A673 (cell line): Measurements from ENCODE around the gene AMY2A. TPM values are rescaled to one million over a fixed set of nuclear protein-coding genes. Genes with fewer than 3 reads are reported as not detected.
"Not testable (repeated sequence)": the region's sequence is repeated elsewhere in the genome, so short reads cannot be mapped to it uniquely, and the experiment has no call there.

Experiments used
- BruUV-seq: library from RNA; stranded (reverse); fragments of 400-500 nt; replicated peaks from 2 replicates; lab custom pipeline; 2021; lab: Mats Ljungman, UMichigan
- CTCF ChIA-PET: fragments of 300-600 bp; sonication (Branson Sonifier 250); formaldehyde crosslinking; loops from one replicate; lab custom pipeline; 2022; ENCODE audit warnings: antibody characterized with exemption; lab: Charles Lee
- POLR2A ChIA-PET: fragments of 300-600 bp; sonication (Branson Sonifier 250); formaldehyde crosslinking; loops from one replicate; lab custom pipeline; 2022; ENCODE audit warnings: antibody characterized with exemption; ENCODE audit not compliant: low non-redundant PET; lab: Charles Lee
- DNase-seq: peaks from one replicate; pipeline ENCODE4 v3.0.0-alpha.2; 2015; ENCODE audit warnings: low spot score
- H3K27ac ChIP-seq: fragments of 200-600 bp; sonication (generic); 2 replicates; pipeline ENCODE4 v1.5.1; 2016; ENCODE audit warnings: mixed run types, low read depth, mild to moderate bottlenecking, mixed read lengths, antibody characterized with exemption, low read length; ENCODE audit not compliant: poor library complexity, severe bottlenecking
- H3K27me3 ChIP-seq: fragments of 200-600 bp; sonication (generic); replicated peaks from 2 replicates; pipeline ENCODE4 v1.6.1; 2017; ENCODE audit warnings: mixed run types, low read depth, mild to moderate bottlenecking, mixed read lengths, antibody characterized with exemption, low read length; ENCODE audit not compliant: insufficient read depth, poor library complexity
- H3K36me3 ChIP-seq: fragments of 200-600 bp; sonication (generic); 2 replicates; pipeline ENCODE4 v1.6.1; 2016; ENCODE audit warnings: mixed run types, mild to moderate bottlenecking, mixed read lengths, antibody characterized with exemption, low read length; ENCODE audit not compliant: insufficient read depth, poor library complexity, severe bottlenecking
- H3K4me1 ChIP-seq: fragments of 200-600 bp; sonication (generic); 2 replicates; pipeline ENCODE4 v1.6.1; 2017; ENCODE audit warnings: mixed run types, mild to moderate bottlenecking, mixed read lengths, antibody characterized with exemption, low read length; ENCODE audit not compliant: insufficient read depth, poor library complexity, severe bottlenecking
- H3K4me3 ChIP-seq: fragments of 200-600 bp; sonication (generic); 2 replicates; pipeline ENCODE4 v1.5.1; 2016; ENCODE audit warnings: low read depth, mixed run types, mild to moderate bottlenecking, mixed read lengths, low read length; ENCODE audit not compliant: poor library complexity, severe bottlenecking
- H3K9me3 ChIP-seq: fragments of 200-600 bp; sonication (generic); 2 replicates; pipeline ENCODE4 v1.6.1; 2016; ENCODE audit warnings: mixed run types, low read depth, mild to moderate bottlenecking, mixed read lengths, antibody characterized with exemption, low read length; ENCODE audit not compliant: poor library complexity, severe bottlenecking
- EZH2 ChIP-seq: fragments of 200-600 bp; sonication (generic); IDR thresholded peaks from 2 replicates; pipeline ENCODE4 v1.6.1; 2017; ENCODE audit warnings: borderline replicate concordance, low read depth, mild to moderate bottlenecking, mixed read lengths, antibody characterized with exemption, low read length; ENCODE audit not compliant: poor library complexity, severe bottlenecking
- intact Hi-C: fragments of 100-400 bp; cut with micrococcal nuclease; formaldehyde crosslinking; loops from one replicate; pipeline ENCODE4 v1.10.0; 2022; ENCODE audit not compliant: unreplicated experiment
- total RNA-seq: library from RNA; stranded (reverse); gene quantifications from 2 replicates; pipeline ENCODE4 v1.2.3, GENCODE V29; 2021
- TF ChIP-seq, protein P1 (sequence below): fragments of 300-800, 200-600 bp; sonication (generic); conservative IDR thresholded peaks from 2 replicates; pipeline ENCODE4 v1.5.1; 2017; ENCODE audit warnings: low read depth, mild to moderate bottlenecking, antibody characterized with exemption, low read length, moderate library complexity, mixed read lengths

AMY2A gene
- total RNA-seq, 1 experiment from 2014 or later, result not detected

DNA sequence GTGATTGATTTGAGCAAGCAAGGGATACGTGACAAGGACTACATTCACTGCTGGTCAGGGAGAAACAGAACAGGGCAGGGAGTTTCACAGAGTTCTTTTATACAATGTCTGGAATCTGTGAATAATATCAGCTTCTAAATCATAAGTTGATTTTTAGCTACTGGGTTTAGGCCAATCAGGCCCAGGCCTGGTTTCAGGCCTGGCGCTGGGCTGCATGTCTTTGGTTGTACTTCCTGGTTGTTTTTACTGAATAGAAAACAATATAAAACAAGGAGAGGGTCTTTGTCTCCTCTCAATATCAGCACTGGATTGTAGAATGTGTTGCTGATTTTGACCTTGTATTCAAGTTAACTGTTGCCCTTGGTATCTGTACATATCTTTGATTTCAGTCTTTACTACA lies 865 bp upstream of the AMY2A start:
- no peak overlapping the region for H3K27ac ChIP-seq
- H3K9me3 ChIP-seq, result no peaks in the 10 kb centered on the region
- intact Hi-C loops, result no loop called here
- TF ChIP-seq, protein P1, sequence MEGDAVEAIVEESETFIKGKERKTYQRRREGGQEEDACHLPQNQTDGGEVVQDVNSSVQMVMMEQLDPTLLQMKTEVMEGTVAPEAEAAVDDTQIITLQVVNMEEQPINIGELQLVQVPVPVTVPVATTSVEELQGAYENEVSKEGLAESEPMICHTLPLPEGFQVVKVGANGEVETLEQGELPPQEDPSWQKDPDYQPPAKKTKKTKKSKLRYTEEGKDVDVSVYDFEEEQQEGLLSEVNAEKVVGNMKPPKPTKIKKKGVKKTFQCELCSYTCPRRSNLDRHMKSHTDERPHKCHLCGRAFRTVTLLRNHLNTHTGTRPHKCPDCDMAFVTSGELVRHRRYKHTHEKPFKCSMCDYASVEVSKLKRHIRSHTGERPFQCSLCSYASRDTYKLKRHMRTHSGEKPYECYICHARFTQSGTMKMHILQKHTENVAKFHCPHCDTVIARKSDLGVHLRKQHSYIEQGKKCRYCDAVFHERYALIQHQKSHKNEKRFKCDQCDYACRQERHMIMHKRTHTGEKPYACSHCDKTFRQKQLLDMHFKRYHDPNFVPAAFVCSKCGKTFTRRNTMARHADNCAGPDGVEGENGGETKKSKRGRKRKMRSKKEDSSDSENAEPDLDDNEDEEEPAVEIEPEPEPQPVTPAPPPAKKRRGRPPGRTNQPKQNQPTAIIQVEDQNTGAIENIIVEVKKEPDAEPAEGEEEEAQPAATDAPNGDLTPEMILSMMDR, result no peak
- no peak for TF ChIP-seq EZH2
- BruUV-seq, result no TSS peak
- no peak for DNase-seq
- no peak overlapping the region for H3K4me3 ChIP-seq
- no peaks in the 10 kb centered on the region for H3K4me1 ChIP-seq
- POLR2A ChIA-PET, result no interaction called here
- no peaks in the 10 kb centered on the region for H3K27me3 ChIP-seq
- no peaks in the 10 kb centered on the region for H3K36me3 ChIP-seq
- CTCF ChIA-PET, result no interaction called here

DNA sequence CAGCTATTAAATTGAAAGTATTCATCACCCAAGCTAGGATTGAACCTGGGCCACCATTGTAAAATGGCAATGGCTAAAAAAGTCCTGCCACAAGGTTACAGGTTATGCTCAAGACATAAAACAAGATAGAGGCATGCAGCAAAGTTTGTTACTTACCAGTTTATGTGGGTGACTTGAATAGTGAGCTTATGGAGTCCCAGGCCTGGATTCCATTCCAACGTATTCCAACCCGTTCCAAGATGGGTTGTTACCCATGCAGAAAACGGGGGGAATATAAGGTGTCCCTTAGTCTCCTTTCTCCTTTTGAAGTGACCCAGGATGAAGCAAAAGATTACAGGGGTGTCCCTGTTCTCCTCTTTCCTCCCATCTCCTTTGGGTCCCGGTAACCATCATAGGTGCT lies 10.2 kb downstream of the AMY2A start:
- H3K9me3 ChIP-seq, H3K4me3 ChIP-seq, BruUV-seq, H3K27ac ChIP-seq, intact Hi-C loops, H3K4me1 ChIP-seq, CTCF ChIA-PET, H3K27me3 ChIP-seq, H3K36me3 ChIP-seq, DNase-seq, POLR2A ChIA-PET: not testable (repeated sequence)

DNA sequence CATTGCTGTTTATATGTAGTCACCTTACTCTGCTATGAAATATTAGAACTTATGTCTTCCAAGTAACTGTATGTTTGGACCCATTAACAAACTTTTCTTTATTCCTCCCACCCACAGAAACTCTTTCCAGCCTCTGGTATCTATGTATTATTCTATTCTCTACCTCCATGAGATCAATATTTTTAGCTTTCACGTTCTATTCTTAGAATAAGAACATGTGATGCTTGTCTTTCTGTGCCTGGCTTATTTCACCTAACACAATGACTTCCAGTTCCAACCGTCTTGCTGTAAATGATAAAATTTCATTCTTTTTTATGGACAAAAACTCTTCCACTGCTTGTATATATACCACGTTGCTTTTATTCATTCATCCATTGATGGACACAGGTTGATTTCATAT lies 24.0 kb downstream of the AMY2A start:
- H3K27ac ChIP-seq, intact Hi-C loops, H3K36me3 ChIP-seq, H3K9me3 ChIP-seq, DNase-seq, BruUV-seq, H3K27me3 ChIP-seq, H3K4me3 ChIP-seq, CTCF ChIA-PET, H3K4me1 ChIP-seq, POLR2A ChIA-PET: not testable (repeated sequence)

DNA sequence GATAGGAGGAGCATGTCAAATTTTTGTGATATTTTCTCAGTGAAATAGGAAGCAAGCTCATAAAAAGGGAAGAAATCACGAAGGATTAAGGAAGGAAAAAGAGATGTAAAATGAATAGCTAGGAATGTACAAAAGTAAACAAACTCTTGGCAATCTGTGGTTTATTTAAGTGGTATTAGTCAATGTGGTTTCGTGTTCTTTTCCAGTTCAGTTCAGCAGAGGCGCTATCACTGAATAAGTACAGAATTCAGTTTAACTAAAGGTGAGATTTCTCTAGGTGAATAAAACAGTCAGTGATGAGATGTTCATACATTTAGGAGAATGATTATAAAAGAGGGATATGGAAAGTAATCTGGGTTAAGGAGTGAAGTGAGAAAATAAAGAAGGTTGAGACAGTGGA lies 26.7 kb downstream of the AMY2A start:
- H3K36me3 ChIP-seq, POLR2A ChIA-PET, H3K9me3 ChIP-seq, intact Hi-C loops, CTCF ChIA-PET, H3K27me3 ChIP-seq, H3K4me1 ChIP-seq, BruUV-seq, DNase-seq, H3K4me3 ChIP-seq, H3K27ac ChIP-seq: not testable (repeated sequence)

DNA sequence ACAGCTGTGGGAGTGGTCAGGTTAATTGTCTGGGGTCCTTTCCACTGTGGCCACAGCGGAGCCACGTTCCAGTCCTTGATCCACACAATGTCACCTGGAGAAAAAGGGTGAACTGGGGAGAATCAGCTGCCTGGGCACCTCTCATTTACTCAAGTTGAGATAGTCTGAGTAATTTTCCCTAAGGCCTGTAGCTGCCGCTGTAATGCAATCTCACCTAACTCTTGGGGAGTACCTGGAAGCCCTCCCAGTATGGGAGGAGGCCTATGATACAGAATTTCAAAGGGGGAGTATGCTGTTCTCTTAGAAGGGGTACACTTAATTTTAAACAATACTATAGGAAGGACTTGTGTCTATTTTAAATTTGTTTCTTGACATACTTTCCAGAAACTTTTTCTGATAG lies 33.1 kb downstream of the AMY2A start:
- DNase-seq, H3K36me3 ChIP-seq, BruUV-seq, H3K9me3 ChIP-seq, CTCF ChIA-PET, intact Hi-C loops, H3K4me3 ChIP-seq, POLR2A ChIA-PET, H3K27ac ChIP-seq, H3K4me1 ChIP-seq, H3K27me3 ChIP-seq: not testable (repeated sequence)

DNA sequence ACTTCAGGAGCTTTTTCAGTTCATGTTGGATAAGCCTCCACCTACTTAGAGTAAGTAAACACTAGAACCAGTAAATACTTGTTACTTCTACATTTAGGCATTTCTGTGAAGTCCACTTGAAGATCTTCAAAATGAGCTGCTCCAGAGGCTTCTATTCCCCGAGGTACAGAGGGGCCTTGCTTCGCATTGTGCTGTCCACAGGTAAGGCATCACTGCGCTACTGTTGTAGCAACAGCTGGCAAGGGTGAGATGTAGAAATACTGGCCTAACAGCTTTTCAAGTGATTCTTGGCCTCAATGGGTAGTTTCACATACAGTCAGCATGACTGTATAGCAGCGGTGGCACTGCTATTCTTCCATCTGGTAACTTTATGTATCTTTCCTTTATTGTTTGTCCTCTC lies 33.7 kb downstream of the AMY2A start:
- POLR2A ChIA-PET, intact Hi-C loops, H3K27me3 ChIP-seq, BruUV-seq, H3K36me3 ChIP-seq, DNase-seq, CTCF ChIA-PET, H3K4me3 ChIP-seq, H3K9me3 ChIP-seq, H3K4me1 ChIP-seq, H3K27ac ChIP-seq: not testable (repeated sequence)

DNA sequence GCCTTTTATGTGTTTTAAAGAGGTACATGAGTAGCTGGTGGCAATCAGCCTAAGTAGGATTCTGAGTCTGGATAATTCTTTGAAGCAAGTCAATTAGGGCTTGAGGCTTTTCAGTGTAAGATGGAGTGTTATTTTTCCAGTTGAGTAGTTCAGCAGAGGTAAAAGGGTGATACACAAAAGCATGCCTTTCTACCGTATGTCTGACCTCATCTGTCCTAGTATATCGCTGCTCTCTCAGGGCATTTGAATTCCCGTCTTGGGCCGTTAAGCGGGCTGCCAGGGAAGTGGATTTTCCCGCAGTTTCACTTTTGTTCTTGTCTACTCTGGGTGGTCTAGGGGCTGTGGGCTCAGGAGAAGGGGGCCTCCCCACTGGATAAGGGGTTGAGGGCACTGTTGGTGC lies 36.9 kb downstream of the AMY2A start:
- intact Hi-C loops, DNase-seq, H3K36me3 ChIP-seq, H3K27me3 ChIP-seq, H3K27ac ChIP-seq, H3K4me1 ChIP-seq, CTCF ChIA-PET, H3K4me3 ChIP-seq, BruUV-seq, H3K9me3 ChIP-seq, POLR2A ChIA-PET: not testable (repeated sequence)
